PC-3 (cell line): Measurements from ENCODE around the gene TBC1D14. TPM values are rescaled to one million over a fixed set of nuclear protein-coding genes. Genes with fewer than 3 reads are reported as not detected.

Source experiments
- ATAC-seq: fragments of 200-7000 bp; cut with Tn5 transposase; 2 replicates; pipeline ENCODE4 v1.9.1; 2020; ENCODE audit warnings: mild to moderate bottlenecking, moderate library complexity
- BruUV-seq: library from RNA; stranded (reverse); fragments of 400-500 nt; replicated peaks from 2 replicates; lab custom pipeline; 2021; lab: Mats Ljungman, UMichigan
- CTCF ChIA-PET: fragments of 300-600 bp; sonication (Branson Sonifier 250); formaldehyde crosslinking; loops from one replicate; lab custom pipeline; 2022; ENCODE audit warnings: antibody characterized with exemption; lab: Charles Lee
- POLR2A ChIA-PET: fragments of 300-600 bp; sonication (Branson Sonifier 250); formaldehyde crosslinking; loops from one replicate; lab custom pipeline; 2022; ENCODE audit warnings: antibody characterized with exemption; ENCODE audit not compliant: unreplicated experiment; lab: Charles Lee
- DNase-seq: peaks from one replicate; pipeline ENCODE4 v3.0.0-alpha.2; 2015
- H2AFZ ChIP-seq: fragments of 300-600 bp; sonication (generic); 2 replicates; pipeline ENCODE4 v1.6.0; 2016; ENCODE audit warnings: antibody characterized with exemption, low read length
- H3F3A ChIP-seq: fragments of 300-600 bp; sonication (generic); one replicate; pipeline ENCODE4 v1.6.0; 2017; ENCODE audit warnings: antibody characterized with exemption, low read length, control low read depth, mild to moderate bottlenecking; ENCODE audit not compliant: unreplicated experiment
- H3K27ac ChIP-seq: fragments of 300-600 bp; sonication (generic); 2 replicates; pipeline ENCODE4 v1.5.1; 2016; ENCODE audit warnings: mild to moderate bottlenecking, low read length
- H3K27me3 ChIP-seq: fragments of 300-600 bp; sonication (generic); 2 replicates; pipeline ENCODE4 v1.6.1; 2016; ENCODE audit warnings: low read length, mixed read lengths
- H3K36me3 ChIP-seq: fragments of 300-600 bp; sonication (generic); 2 replicates; pipeline ENCODE4 v1.6.1; 2016; ENCODE audit warnings: low read depth, mixed run types, low read length, mixed read lengths
- H3K4me1 ChIP-seq: fragments of 300-600 bp; sonication (generic); 2 replicates; pipeline ENCODE4 v1.5.1; 2016; ENCODE audit warnings: low read length; ENCODE audit not compliant: insufficient read depth
- H3K4me2 ChIP-seq: fragments of 300-600 bp; sonication (generic); 2 replicates; pipeline ENCODE4 v1.6.0; 2016; ENCODE audit warnings: low read length
- H3K4me3 ChIP-seq: fragments of 300-600 bp; sonication (generic); 2 replicates; pipeline ENCODE4 v1.5.1; 2016; ENCODE audit warnings: mild to moderate bottlenecking, low read length, mixed read lengths
- H3K79me2 ChIP-seq: fragments of 300-600 bp; sonication (generic); 2 replicates; pipeline ENCODE4 v1.6.1; 2017; ENCODE audit warnings: low read length, mixed read lengths
- H3K9ac ChIP-seq: fragments of 300-600 bp; sonication (generic); 2 replicates; pipeline ENCODE4 v1.6.0; 2016; ENCODE audit warnings: mild to moderate bottlenecking, low read length
- H3K9me2 ChIP-seq: fragments of 300-600 bp; sonication (generic); replicated peaks from 2 replicates; pipeline ENCODE4 v1.6.1; 2016; ENCODE audit warnings: mixed run types, low read length, mixed read lengths
- H3K9me3 ChIP-seq: fragments of 300-600 bp; sonication (generic); 2 replicates; pipeline ENCODE4 v1.6.1; 2016; ENCODE audit warnings: low read length, mixed read lengths
- H4K20me1 ChIP-seq: fragments of 300-600 bp; sonication (generic); 2 replicates; pipeline ENCODE4 v1.6.1; 2016; ENCODE audit warnings: low read length, mixed read lengths
- CTCF ChIP-seq: fragments of 300-600 bp; sonication (generic); conservative IDR thresholded peaks from 2 replicates; pipeline ENCODE4 v1.5.1; 2017; ENCODE audit warnings: antibody characterized with exemption, low read depth, mild to moderate bottlenecking, low read length
- EZH2 ChIP-seq: fragments of 300-600 bp; sonication (generic); IDR thresholded peaks from one replicate; pipeline ENCODE4 v1.6.1; 2017; ENCODE audit warnings: antibody characterized with exemption, mild to moderate bottlenecking, low read length; ENCODE audit not compliant: unreplicated experiment
- EZH2phosphoT487 ChIP-seq: fragments of 300-600 bp; sonication (generic); IDR thresholded peaks from 2 replicates; pipeline ENCODE4 v1.6.1; 2018; ENCODE audit warnings: mild to moderate bottlenecking, antibody characterized with exemption, low read length, borderline replicate concordance
- intact Hi-C: fragments of 100-400 bp; cut with micrococcal nuclease; formaldehyde crosslinking; loops from 2 replicates; pipeline ENCODE4 v1.9.0; 2023
- total RNA-seq: library from RNA; depleted of rRNA; stranded (reverse); fragments of >200 nt; gene quantifications from 2 replicates; pipeline ENCODE4 v1.2.3, GENCODE V29; 2014

The TBC1D14 gene
- total RNA-seq, 1 experiment from 2014 or later, result 33.0 TPM

GRCh38 chr4:7019367-7019766, 109.7 kb downstream of the TBC1D14 start:
- H3K9me2 ChIP-seq, result no peaks in the 10 kb centered on the region
- no peaks in the 10 kb centered on the region; the same call in 1 of the 2 replicates for H3K79me2 ChIP-seq
- H3K36me3 ChIP-seq, result peaks cover 6% of the 10 kb centered on the region; the same call in 1 of the 2 replicates
- H4K20me1 ChIP-seq, result no peaks in the 10 kb centered on the region
- H3K27ac ChIP-seq, result no peak overlapping the region
- no peak overlapping the region for H3K9ac ChIP-seq
- H3F3A ChIP-seq, result no peaks in the 10 kb centered on the region
- H2AFZ ChIP-seq, result no peak overlapping the region
- DNase-seq (no peak), ATAC-seq (no peak)
- TF ChIP-seq EZH2 (no peak), EZH2phosphoT487 (no peak), CTCF (no peak)
- CTCF ChIA-PET, result no interaction called here
- no TSS peak for BruUV-seq
- POLR2A ChIA-PET, result no interaction called here
- no peaks in the 10 kb centered on the region for H3K27me3 ChIP-seq
- H3K4me2 ChIP-seq, result no peak overlapping the region
- peaks cover 11% of the 10 kb centered on the region for H3K4me1 ChIP-seq
- no peak overlapping the region for H3K4me3 ChIP-seq
- no peaks in the 10 kb centered on the region for H3K9me3 ChIP-seq
- intact Hi-C loops, result no loop called here

- Histone ChIP-seq H3K9me3 (no peaks in the 10 kb centered on the region), H3K79me2 (no peaks in the 10 kb centered on the region; the same call in 1 of the 2 replicates), H3K4me2 (no peak overlapping the region), H3F3A (no peaks in the 10 kb centered on the region), H3K36me3 (peaks cover 3% of the 10 kb centered on the region; the same call in 1 of the 2 replicates), H3K4me3 (no peak overlapping the region), H3K9me2 (no peaks in the 10 kb centered on the region), H3K27ac (no peak overlapping the region), H3K9ac (no peak overlapping the region), H2AFZ (no peak overlapping the region), H3K27me3 (no peaks in the 10 kb centered on the region), H3K4me1 (peaks cover 11% of the 10 kb centered on the region), H4K20me1 (no peaks in the 10 kb centered on the region)
- TF ChIP-seq EZH2phosphoT487, result no peak
- TF ChIP-seq EZH2, result no peak
- no peak for TF ChIP-seq CTCF
- DNase-seq (no peak), ATAC-seq (no peak)
- ChIA-PET POLR2A (interaction anchor here (1.0 kb wide), 1 partner anchor 14 kb away, joined by 5 read pairs; no protein-coding TSS in a partner anchor), CTCF (no interaction called here)
- intact Hi-C loops, result no loop called here
- no TSS peak for BruUV-seq
Observed at GRCh38 chr4:7020290-7020689, 110.7 kb downstream of the TBC1D14 start.

GRCh38 chr4:7020856-7021255, 111.2 kb downstream of the TBC1D14 start:
- Histone ChIP-seq H4K20me1 (no peaks in the 10 kb centered on the region), H3K36me3 (peaks cover 3% of the 10 kb centered on the region; the same call in 1 of the 2 replicates), H3K9me2 (no peaks in the 10 kb centered on the region), H3K4me2 (no peak overlapping the region), H3K9ac (no peak overlapping the region), H3K4me3 (no peak overlapping the region), H3K9me3 (no peaks in the 10 kb centered on the region), H3K4me1 (peaks cover 11% of the 10 kb centered on the region), H2AFZ (no peak overlapping the region), H3F3A (no peaks in the 10 kb centered on the region), H3K27ac (no peak overlapping the region), H3K79me2 (no peaks in the 10 kb centered on the region; the same call in 1 of the 2 replicates), H3K27me3 (no peaks in the 10 kb centered on the region)
- intact Hi-C loops, result no loop called here
- no TSS peak for BruUV-seq
- ChIA-PET CTCF (no interaction called here), POLR2A (interaction anchor here (1.0 kb wide), 1 partner anchor 14 kb away, joined by 5 read pairs; no protein-coding TSS in a partner anchor)
- DNase-seq, result no peak
- ATAC-seq, result no peak
- TF ChIP-seq EZH2 (no peak), EZH2phosphoT487 (no peak), CTCF (no peak)
